SIG-M5 (cell line): ENCODE results near the gene TIMM22.
"Not testable (repeated sequence)": the region's sequence is repeated elsewhere in the genome, so short reads cannot be mapped to it uniquely, and the experiment has no call there.

Source experiments
- DNase-seq: peaks from one replicate; lab custom pipeline; 2025; lab: John Stamatoyannopoulos, UW

Gene TIMM22

GRCh38 chr17:996554-997344 is at the start of gene TIMM22:
Gene TIMM22 (plus strand): TSS chr17:997129. CDS start chr17:997143, 14 bp downstream.
- peak; percentile 77 for DNase-seq

GRCh38 chr17:948284-948852 is 48.6 kb upstream of the TIMM22 start:
- DNase-seq: no peak

GRCh38 chr17:949623-950303 is 47.2 kb upstream of the TIMM22 start:
- no peak for DNase-seq

- DNase-seq: no peak
These were observed 45.4 kb upstream of the TIMM22 start for GRCh38 chr17:951325-952132.

- DNase-seq: not testable (repeated sequence)
These were observed 44.3 kb upstream of the TIMM22 start for GRCh38 chr17:952592-952991.

GRCh38 chr17:953767-954166 is 43.2 kb upstream of the TIMM22 start:
- no peak for DNase-seq

GRCh38 chr17:954431-955164 is 42.3 kb upstream of the TIMM22 start:
- DNase-seq: no peak

- DNase-seq: no peak
These were observed 40.0 kb upstream of the TIMM22 start for GRCh38 chr17:956905-957304.

- no peak for DNase-seq
These were observed 39.0 kb upstream of the TIMM22 start for GRCh38 chr17:957856-958421.

GRCh38 chr17:958712-959451 is 38.0 kb upstream of the TIMM22 start:
- DNase-seq: no peak

GRCh38 chr17:962166-962565 is 34.8 kb upstream of the TIMM22 start:
- no peak for DNase-seq

- DNase-seq: no peak
These were observed 34.3 kb upstream of the TIMM22 start for GRCh38 chr17:962670-963069.

GRCh38 chr17:964876-965275 is 32.1 kb upstream of the TIMM22 start:
- no peak for DNase-seq

GRCh38 chr17:965311-965989 is 31.5 kb upstream of the TIMM22 start:
- no peak for DNase-seq

- no peak for DNase-seq
These were observed 29.8 kb upstream of the TIMM22 start for GRCh38 chr17:967122-967521.

- no peak for DNase-seq
These were observed 27.9 kb upstream of the TIMM22 start for GRCh38 chr17:968812-969730.

GRCh38 chr17:969811-970355 is 27.0 kb upstream of the TIMM22 start:
- no peak for DNase-seq

GRCh38 chr17:970364-970763 is 26.6 kb upstream of the TIMM22 start:
- DNase-seq: no peak

- DNase-seq: not testable (repeated sequence)
These were observed 25.1 kb upstream of the TIMM22 start for GRCh38 chr17:971861-972260.
